NK-92 treated with Interleukin-12 subunit alpha and Interleukin-12 subunit beta, amount 100 ng/mL, for 24 hours (cell line): ENCODE results near the gene FOXP1.

ENCODE experiments used
- DNase-seq: peaks from one replicate; lab custom pipeline; 2025; lab: John Stamatoyannopoulos, UW

The FOXP1 gene

GRCh38 chr3:71101014-71101413 is 482.5 kb downstream of the FOXP1 start:
- DNase-seq, result no peak

- DNase-seq, result no peak
Observed at GRCh38 chr3:71099997-71100719, 483.4 kb downstream of the FOXP1 start.

DNA sequence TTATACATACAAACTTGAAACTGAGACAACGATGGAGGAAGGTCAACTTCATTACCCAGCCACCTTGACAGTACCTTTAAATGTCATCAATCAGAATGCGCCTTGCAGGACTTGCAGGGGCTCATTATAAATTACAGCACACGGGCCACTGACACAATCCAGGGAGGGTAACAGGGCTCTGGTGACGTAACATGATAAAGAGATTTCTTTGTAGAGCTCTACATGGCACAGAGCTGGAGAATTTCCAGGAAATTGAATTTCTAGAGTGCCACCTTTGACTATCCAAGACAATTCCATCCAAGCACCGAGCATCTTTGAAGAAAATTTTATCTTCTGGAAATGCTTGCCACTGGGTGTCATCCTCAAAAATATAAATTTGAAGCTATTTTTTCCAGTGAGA is 486.0 kb downstream of the FOXP1 start:
- no peak for DNase-seq

DNA sequence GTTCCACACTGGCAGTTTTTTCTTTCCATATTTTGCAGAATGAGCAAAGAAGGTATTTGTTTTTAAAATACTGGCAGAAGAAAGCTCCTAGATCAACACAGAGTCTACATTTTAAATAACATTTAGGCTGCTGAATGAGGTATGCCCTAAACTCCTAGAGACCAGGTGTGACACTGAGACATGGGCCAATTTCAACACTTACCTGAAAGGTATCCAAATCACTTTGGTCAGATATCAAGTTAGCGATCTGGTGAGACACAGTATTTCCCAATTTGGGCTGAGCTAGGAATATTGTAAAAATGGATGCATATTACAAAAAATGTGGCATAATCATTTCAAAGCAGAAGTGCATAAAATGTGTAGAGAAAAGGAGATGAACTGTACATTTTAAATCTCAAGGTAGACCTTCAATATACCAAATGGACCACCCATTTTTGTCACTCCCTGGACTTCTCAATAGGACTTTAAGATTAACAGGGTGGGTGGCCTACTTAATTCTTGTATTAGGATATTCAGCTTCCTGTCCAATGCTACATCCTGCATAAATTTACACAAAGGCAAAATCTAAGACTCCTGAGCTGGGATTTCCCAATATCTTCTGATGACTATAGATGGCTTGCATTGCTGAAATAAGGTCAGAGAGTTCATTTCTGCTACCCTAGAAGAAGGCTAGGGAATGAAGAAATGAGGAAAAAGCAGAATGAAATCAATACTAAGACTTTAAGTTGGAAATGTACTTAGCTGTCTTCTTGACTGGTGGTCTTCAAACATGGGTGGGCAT is 487.8 kb downstream of the FOXP1 start:
- no peak for DNase-seq

DNA sequence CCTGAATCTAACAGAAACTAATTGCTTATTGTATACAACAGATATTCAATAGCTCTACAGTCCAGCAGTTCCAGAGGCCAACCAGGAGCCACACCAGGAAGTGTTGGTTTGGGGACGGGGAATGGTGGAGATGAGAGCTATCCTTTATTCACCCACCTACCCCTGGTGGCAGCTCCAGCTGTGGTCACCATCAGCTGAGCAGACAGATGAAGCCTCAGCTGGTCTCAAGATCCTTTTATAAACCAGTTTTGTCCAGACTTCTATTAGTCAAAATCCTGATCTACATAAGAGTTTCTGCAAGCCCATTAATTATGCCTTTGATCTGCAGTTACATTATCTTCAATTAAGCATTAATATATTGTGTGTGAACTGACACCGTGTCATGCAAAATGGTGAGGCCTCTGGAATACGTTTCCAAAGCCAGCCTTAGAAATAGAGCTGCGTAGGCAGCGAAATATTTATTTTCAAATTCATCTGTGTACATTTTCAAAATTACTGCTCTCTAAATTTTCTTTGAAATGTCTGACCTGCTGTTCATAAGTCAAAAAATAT is 488.8 kb downstream of the FOXP1 start:
- DNase-seq, result no peak

- no peak for DNase-seq
Observed at GRCh38 chr3:71092665-71093064, 490.9 kb downstream of the FOXP1 start.

GRCh38 chr3:71090207-71090606 is 493.3 kb downstream of the FOXP1 start:
- no peak for DNase-seq

DNA sequence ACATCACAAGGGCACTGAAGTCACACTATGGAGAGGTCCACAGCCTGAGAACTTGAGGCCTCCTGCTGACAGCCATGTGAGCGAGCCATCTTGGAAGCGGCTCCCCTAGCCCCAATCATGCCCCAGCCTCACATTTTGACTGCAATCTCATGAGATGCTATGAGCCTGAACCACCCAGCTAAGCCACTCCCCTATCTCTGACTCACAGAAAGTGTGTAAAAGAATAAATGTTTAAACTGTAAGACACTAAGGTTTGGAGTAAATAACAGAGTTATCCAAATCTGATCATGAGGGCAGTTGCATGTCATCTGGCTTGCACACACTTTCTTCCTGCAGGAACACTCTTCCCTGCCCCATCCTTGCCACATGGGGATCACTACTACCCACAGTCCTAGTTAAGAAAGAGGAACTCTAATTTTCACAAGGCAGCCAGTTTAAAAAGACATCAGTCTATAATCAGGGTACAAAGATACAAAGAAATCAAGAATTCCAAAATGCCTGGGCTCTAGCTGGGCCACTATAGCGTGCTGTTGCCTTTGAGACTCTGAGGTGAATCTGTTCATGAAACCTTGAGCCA is 494.2 kb downstream of the FOXP1 start:
- DNase-seq, result no peak

DNA sequence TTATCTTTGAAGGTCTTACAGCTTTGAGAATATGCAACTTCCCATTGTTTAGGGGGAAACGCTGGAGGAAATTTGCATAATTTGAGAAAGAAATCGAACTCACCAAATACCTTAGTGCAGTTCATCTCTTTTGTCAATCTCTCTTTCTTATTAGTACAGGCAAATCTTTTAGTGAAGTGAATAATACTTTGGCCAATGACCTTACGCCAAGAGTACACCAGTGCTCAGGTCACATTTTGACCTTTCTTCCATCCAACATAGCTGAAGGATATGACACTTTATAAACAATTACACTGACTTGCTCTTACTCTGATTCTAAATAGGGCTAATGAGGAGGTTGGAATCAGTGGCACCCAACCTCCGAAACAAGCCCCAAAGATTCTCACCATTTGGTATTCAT is 494.8 kb downstream of the FOXP1 start:
- no peak for DNase-seq

DNA sequence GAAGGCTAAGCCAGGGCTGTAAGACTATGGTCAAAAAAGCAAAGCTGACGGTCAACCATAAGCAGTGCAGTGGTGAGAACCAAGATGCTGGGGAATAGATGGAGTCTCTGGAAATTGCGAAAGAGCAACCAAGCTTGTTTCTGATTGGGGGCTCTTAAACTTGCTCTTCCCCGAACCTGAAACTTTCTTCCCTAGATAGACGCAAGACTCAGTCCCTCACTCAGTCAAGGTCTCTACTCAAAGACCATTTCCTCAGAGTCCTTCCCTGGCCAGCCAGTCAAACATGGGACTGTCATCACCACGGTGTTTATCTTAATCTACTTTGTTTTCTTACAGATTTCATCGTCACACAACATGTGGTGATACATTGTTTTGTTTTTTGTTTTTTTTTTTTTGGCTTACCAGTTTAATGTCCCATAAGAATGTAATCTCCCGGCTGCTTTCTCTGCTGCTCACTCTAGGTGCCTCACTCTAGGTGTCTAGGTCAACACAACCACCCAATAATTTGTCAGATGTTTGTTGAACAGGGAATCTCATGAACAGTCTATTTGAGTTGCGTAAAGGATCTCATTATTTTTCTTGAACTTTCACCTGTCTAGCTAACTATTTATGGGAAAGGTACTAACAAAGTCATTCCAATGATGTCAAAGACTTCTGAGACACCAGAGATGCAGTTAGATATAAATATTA is 495.4 kb downstream of the FOXP1 start:
- no peak for DNase-seq

- DNase-seq, result no peak
Observed at GRCh38 chr3:71087143-71088018, 496.1 kb downstream of the FOXP1 start.

DNA sequence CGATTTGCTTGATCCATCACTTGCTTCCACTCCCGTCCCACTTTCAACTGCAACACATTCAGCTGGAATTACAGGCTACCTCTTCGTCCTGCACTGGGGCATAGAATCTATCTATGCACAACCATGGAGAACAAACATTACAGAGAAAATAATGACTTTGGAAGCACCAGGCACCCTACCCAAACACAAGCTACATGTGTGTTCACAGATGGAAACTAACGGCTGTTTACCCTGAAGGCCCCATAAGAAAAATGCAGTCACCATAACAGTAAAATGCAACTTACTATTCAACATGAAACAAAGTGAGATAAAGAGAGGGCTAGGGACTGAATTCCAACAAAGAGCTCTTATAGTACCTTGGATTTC is 496.8 kb downstream of the FOXP1 start:
- no peak for DNase-seq

GRCh38 chr3:71083726-71084131 is 499.8 kb downstream of the FOXP1 start:
- DNase-seq, result no peak

GRCh38 chr3:71082833-71083232 is 500.7 kb downstream of the FOXP1 start:
- DNase-seq, result no peak

DNA sequence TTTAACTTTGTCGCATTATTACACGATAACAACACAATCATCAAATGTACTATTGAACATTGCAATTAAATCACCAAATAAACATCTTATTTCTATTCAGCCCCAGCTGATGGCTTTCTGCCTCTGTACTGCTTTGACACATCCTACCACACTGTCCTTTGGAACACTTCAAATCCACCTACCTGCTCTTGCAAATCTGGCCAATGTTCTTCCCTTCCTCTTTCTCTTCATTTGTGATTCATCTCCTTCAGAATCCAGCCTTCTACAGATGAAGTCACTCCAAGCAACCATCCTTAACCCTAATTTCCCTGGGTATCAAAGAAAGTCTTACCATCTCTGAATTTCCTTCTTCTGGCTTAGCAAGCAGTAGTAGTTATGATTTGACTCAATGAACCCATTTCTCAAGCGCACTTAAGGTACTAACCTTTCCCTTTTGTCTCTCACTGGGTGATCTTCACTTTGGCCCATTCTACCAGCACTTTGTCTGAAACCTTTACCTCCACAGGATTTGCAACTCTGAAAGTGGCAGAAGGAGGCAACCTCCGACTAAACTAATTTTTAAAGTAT is 502.9 kb downstream of the FOXP1 start:
- no peak for DNase-seq

DNA sequence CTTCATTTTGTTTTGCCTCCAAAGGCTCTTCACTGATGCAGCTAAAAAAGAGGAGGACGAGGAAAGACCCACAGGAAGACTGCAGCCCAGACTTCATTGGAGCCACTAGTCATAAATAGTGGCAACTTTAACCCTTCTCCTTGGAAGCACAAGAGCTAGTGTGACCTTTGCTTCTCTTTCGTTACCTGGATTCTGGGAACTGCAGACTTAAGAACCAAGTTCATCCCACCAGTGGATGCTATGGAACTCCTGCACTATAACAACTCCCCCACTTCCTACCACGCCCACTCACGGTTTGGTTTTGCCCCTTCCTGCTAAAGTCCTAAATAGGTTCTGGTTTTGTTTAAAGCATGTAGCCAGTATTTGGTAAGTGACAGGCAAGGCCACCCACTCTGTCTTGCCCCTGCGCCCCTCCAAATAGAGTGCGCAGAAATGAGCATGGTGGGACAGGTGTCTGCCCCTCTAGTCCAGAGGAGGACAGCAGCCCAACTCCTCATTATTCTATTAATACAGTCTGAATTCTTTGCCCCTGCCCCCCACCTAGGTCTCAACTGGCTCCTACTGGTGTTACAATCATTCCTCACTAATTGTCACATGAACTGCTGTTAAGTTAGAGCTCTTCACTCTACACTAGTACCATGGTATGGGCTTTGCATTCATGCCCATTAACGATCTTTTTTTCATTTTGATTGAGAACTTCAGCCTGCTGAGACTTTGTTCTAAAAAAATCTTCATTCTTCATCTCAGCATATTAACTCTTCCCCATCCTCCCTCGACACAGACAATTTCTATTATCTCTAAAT is 504.6 kb downstream of the FOXP1 start:
- DNase-seq, result no peak

DNA sequence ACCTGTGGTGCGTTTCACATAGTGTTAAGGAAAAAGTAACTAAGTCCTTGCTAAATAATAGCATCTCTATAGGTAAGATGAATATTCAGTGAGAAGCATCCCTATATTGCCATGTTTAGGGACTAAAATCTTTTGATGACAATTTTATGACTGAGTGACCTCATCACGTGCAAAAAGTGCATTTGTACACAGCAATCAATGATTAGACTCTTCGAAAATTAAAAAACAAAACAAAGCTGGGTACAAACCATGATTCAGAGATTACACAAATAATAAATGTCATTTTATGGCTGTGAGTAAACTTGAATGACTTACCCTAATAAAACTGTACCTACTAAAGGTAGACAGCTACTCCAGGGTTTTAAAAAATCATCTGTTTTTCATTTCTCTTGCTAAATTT is 505.3 kb downstream of the FOXP1 start:
- DNase-seq, result no peak

DNA sequence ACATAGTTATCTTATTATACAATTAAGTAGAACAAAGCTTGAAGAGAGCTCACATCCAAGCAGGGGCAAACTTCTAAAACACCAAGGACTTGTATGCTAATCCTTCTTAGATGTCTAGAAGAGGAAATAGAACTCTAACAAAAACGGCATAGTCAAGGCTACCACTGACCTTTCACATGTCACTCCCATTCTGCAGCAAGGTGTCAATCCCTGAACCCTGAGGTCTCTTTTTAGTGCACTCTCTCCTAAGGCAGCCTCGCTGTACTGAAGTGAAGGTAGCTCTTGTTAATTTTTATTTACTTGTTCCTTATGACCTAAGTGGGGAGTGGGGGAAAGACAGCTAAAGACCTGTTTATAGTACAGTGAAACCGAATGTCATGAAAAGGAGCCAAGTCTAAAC is 506.5 kb downstream of the FOXP1 start:
- DNase-seq, result no peak

- DNase-seq, result no peak
Observed at GRCh38 chr3:71076361-71077002, 507.0 kb downstream of the FOXP1 start.

DNA sequence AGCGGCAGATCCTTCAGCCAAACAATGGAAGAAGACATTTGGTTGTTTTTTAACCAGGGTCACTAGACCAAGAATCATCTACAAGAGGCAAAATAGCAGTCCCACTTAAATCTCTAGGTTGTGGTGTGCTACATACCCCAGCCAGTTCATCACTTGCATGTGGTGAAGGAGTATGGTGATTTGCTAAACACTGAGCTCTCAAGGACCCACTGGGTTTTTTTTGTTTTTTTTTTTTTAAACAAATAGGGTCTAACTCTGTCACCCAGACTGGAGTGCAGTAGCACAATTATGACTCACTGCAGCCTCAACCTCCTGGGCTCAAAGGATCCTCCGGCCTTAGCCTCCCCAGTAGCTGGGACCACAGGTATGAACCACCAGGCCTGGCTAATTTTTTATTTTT is 508.0 kb downstream of the FOXP1 start:
- DNase-seq, result no peak
